Activated T-cell treated with anti-CD3 and anti-CD28 coated beads for 1 hour (primary cell): ENCODE measurements around the gene FTSJ1.

Experiments used
- DNase-seq: peaks from one replicate; pipeline ENCODE4 v3.0.0-alpha.2; 2020; ENCODE audit warnings: low read depth

The FTSJ1 gene

GRCh38 chrX:48470833-48471118 lies 5.2 kb upstream of the FTSJ1 start:
- no peak for DNase-seq

- DNase-seq = no peak
These were observed 4.5 kb upstream of the FTSJ1 start for GRCh38 chrX:48471504-48471903.

GRCh38 chrX:48472225-48472624 lies 3.8 kb upstream of the FTSJ1 start:
- no peak for DNase-seq

- no peak for DNase-seq
These were observed 2.9 kb upstream of the FTSJ1 start for GRCh38 chrX:48472851-48473703.

- DNase-seq = no peak
These were observed 2.4 kb upstream of the FTSJ1 start for GRCh38 chrX:48473704-48473990.

- no peak for DNase-seq
These were observed 1.9 kb upstream of the FTSJ1 start for GRCh38 chrX:48474127-48474526.

GRCh38 chrX:48474581-48474980 lies 1.4 kb upstream of the FTSJ1 start:
- DNase-seq = no peak

GRCh38 chrX:48475296-48475695 lies 703 bp upstream of the FTSJ1 start:
- no peak for DNase-seq

GRCh38 chrX:48476919-48477318 lies 920 bp downstream of the FTSJ1 start:
- DNase-seq = no peak

GRCh38 chrX:48477960-48478755 lies 2.2 kb downstream of the FTSJ1 start:
- no peak for DNase-seq

- no peak for DNase-seq
These were observed 2.8 kb downstream of the FTSJ1 start for GRCh38 chrX:48478806-48479205.

GRCh38 chrX:48480142-48480541 lies 4.1 kb downstream of the FTSJ1 start:
- DNase-seq = no peak

GRCh38 chrX:48480583-48480982 lies 4.6 kb downstream of the FTSJ1 start:
- DNase-seq = no peak

GRCh38 chrX:48482526-48482925 lies 6.5 kb downstream of the FTSJ1 start:
- DNase-seq = no peak

- no peak for DNase-seq
These were observed 11.4 kb downstream of the FTSJ1 start for GRCh38 chrX:48487362-48487798.

GRCh38 chrX:48488034-48488433 lies 12.0 kb downstream of the FTSJ1 start:
- no peak for DNase-seq

GRCh38 chrX:48489296-48489695 lies 13.3 kb downstream of the FTSJ1 start:
- no peak for DNase-seq

GRCh38 chrX:48489892-48490291 lies 13.9 kb downstream of the FTSJ1 start:
- no peak for DNase-seq

GRCh38 chrX:48490661-48491060 lies 14.7 kb downstream of the FTSJ1 start:
- no peak for DNase-seq

GRCh38 chrX:48491809-48492208 lies 15.8 kb downstream of the FTSJ1 start:
- no peak for DNase-seq

GRCh38 chrX:48492293-48492910 lies 16.4 kb downstream of the FTSJ1 start:
- no peak for DNase-seq

- no peak for DNase-seq
These were observed 17.9 kb downstream of the FTSJ1 start for GRCh38 chrX:48493890-48494364.

- DNase-seq = no peak
These were observed 20.7 kb downstream of the FTSJ1 start for GRCh38 chrX:48496660-48497059.
